Ramos (cell line): ENCODE data around the gene TPRX2.
"Not testable (repeated sequence)": the region's sequence is repeated elsewhere in the genome, so short reads cannot be mapped to it uniquely, and the experiment has no call there.

Experiments
- in situ Hi-C: fragments of 300-500 bp; cut with MboI; formaldehyde crosslinking; loops from one replicate; pipeline ENCODE4 v1.14.3; 2022; ENCODE audit warnings: low sequenced_read_pairs; ENCODE audit not compliant: unreplicated experiment

TPRX2 gene

GRCh38 chr19:47860602-47861297 is 1.7 kb downstream of the TPRX2 start:
- in situ Hi-C loops: no loop called here

DNA sequence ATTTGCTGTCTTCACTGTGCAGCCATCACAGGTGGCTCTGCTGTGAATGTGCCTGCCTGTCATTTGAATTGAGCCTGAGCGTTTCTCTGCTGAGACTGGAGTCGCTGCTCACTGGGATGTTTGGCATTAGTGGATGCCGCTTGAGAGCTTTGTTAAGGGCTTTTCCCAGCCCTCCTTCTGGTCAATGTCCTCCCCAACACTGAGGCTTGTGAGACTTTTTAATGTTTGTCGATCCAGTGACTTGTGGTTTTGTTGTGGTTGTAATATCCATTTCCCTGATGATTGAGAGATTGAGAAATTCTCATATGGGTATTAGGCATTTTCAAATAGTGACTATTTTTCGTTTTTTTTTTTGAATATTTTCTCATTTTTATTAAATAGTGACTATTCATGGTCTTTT is 2.6 kb downstream of the TPRX2 start:
- in situ Hi-C loops: no loop called here

DNA sequence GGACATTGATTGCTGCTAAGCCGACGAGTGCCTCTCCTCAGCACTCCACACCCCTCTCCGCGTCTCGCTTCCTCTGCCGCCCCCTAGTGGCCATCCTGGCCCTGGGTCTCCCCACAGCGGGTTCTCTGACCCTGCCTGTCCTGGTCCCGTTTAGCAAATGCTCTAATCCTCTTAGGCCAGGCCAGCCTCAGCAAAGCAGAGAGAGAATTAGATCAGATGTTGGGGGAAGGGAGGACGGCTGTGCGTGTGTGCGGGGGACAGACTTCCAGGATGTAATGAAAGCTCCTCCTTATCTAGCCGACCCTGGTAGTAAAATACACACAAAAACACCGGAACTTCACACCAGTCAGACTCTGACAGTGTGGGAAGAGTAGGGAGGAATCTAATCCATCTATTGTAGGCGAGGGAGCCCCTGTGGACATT is 4.5 kb downstream of the TPRX2 start:
- in situ Hi-C loops: no loop called here

- in situ Hi-C loops: no loop called here
Observed at GRCh38 chr19:47865166-47865565, 6.1 kb downstream of the TPRX2 start.

DNA sequence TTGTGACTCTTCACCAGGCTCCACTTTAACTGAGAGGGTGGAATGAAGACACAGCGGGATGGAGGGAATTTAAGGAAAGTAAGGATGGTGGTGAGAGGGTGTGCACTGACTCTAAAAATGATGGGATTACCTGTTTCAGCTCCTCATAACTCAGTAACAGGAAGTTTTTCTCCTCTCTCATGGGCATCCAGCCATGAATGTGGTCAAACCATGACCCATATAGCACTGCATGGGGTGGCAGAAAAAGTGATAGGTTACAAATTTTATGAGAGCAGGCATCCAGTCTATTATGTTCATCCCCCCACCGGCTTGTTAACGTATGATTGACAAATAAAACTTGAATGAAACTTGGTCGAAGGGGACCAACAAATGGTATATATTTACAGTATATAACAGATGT is 19.9 kb downstream of the TPRX2 start:
- in situ Hi-C loops: no loop called here

DNA sequence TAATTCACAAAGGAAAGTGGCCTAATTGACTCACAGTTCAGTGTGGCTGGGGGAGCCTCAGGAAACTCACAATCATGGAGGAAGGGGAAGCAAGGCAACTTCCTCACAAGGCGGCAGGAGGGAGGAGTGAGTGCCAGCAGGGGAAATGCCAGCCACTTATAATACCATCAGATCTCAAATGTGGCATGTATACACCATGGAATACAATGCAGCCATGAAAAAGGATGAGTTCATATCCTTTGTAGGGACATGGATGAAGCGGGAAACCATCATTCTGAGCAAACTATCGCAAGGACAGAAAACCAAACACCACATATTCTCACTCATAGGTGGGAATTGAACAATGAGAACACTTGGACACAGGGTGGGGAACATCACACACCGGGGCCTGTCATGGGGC is 20.4 kb downstream of the TPRX2 start:
- in situ Hi-C loops: not testable (repeated sequence)

DNA sequence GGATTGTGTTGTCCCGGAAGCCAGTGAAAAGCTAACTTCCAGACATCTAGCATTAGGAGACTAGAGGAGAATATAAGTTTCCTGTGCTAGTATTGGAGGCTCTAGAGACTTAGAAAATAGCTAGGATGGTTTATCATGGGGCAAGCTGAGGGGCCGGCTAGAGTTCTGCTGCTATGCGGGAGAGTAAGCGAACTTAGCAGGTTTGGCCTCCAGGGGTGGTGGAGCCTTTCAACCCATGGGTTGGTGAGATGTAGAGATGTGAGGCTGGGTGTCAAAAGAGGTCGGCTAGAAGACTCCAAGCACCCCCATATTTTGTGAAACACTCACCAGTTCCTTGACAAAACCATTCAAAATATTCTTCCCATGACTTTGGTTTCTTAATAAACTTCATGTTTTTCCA is 22.7 kb downstream of the TPRX2 start:
- in situ Hi-C loops: no loop called here

DNA sequence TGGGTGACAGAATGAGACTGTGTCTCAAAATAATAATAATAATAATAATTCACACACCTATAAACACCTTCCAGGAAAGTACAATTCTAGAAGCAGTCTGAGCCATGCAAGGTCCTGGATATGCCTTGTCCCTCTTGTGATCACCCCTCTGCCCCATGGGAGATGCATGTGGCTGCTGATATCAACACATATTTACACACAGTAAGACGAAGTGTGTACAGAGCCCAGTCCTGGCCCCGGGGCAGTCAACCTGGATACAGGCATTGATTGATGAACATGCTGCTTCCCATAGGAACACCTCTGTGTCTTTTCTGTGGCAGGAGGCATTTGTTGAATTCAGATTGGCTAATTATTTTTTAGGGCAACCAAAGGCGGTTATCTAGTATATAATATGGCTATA is 23.9 kb downstream of the TPRX2 start:
- in situ Hi-C loops: no loop called here

- in situ Hi-C loops: no loop called here
Observed at GRCh38 chr19:47885067-47885463, 26.0 kb downstream of the TPRX2 start.

- in situ Hi-C loops: no loop called here
Observed at GRCh38 chr19:47886010-47886559, 27.1 kb downstream of the TPRX2 start, which contains the start of gene SULT2A1. SULT2A1 (minus strand) TSS chr19:47886315; CDS start chr19:47886257, 58 bp downstream.

DNA sequence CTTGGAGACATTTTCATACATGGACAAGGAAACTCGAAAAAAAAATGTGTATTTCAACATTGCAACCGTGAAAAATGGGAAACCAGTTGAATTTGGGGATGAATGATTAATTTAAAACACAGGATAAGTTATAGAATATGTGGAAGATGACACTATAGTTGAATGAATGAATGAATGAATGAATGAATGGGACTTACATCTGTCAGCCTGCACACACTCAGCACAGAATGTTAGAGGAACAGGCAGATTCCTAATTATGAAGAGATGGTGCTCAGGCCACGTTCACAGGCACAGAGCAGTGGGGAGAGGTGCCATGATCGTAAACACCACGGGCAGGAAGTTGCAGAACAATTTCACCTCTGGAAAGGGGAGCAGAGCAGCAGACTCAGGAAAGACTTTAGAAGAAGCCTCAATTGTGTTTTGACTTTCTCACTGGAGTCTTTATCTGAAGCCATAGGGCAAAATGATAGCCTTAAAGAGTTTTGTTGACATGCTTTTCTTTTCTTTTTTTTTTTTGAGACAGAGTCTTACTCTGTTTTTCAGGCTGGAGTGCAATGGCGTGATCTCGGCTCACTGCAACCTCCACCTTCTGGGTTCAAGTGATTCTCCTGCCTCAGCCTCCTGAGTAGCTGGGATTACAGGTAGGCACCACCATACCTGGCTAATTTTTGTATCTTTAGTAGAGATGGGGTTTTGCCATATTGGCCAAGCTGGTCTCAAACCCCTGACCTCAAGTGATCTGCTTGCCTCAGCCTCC is 32.0 kb downstream of the TPRX2 start:
- in situ Hi-C loops: no loop called here

DNA sequence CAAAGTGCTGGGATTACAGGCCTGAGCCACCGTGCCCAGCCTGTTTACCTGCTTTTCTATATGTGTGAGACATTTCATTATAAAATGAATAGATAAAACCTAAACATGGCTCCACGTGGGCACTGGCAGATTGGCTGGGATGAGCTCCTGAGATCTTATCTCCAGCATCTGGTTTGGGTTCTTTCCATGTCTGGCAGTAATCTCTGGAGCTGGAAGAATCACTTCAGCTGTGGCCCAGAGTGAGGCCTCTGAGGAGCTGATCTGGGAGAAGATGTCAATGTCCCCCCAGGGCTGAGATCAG is 32.5 kb downstream of the TPRX2 start:
- in situ Hi-C loops: no loop called here

DNA sequence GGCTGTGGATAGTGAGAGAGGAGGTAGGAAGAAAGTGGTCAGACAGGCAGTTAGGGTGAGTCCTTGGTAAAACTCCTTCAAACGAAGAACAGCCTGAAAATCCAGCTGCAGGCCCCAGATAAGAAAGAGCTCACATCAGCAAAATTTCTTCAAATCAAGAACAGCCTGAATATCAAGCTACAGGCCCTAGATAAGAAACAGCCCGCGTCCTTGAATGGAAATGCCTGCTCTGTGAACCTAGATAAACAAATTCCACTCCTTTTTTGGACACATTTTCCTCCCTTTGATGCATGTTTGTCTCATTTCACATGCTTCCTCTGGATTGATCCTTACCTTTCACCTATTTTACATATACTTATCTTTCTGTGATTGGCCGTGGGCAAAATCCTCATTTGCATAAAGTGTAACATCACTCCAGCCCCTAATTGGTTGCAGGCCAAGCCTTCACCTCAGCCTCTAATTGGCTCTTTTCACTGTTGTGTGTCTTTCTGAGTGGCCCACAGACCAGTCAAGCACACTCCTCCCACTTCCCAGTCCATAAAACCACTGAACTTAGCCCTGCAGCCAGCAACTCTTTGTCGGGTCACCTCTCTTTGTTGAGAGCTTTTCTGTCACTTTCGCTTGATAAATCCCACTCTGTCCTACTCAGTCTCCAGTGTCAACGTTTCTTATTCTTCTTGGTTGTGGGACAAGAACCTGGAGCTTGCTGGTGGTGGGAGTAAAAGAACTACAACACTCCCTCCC is 33.1 kb downstream of the TPRX2 start:
- in situ Hi-C loops: no loop called here

DNA sequence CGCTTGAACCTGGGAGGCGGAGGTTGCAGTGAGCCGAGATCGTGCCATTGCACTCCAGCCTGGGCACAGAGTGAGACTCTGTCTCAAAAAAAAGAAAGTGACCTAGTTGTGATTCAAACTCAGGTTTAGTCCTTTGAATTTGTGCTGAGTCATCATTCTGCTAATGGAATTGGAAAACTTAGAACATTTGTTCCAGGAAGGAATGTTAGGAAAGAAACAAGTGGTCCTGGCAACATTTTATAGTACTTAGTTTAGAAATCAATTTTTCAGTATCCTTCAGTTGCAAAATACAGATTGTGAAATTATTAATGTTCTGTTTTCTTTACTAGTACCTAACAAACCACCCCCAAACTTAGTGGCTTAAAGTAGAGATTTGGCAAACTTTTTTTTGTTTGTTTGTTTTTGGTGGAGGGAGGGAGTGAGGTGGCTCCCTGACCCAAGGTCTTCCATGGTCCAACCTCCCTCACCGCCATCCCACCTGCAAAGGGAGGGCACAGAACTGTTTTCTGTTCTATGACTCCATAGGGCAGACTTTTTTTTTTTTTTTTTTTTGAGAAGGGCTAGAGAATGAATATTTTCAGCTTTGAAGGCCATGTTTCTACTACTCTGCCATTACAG is 36.2 kb downstream of the TPRX2 start:
- in situ Hi-C loops: no loop called here

DNA sequence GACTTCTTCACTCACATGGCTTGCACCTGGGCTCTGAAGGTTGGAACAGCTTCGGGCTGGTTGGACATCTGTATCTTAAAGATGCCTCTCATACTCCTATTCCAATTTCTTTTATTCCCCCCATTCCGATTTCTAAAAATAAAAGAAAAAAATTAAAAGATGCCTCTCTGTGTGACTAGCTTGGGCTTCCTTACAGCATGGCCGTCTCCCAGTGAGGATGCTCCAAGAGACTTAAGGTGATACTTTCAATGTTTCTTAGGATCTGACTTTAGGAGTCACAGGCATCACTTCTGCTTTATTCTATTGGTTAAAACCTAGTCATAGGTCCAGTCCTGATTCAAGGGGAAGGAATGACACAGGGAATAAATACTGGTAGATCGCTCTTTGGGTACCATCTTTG is 37.0 kb downstream of the TPRX2 start:
- in situ Hi-C loops: no loop called here

DNA sequence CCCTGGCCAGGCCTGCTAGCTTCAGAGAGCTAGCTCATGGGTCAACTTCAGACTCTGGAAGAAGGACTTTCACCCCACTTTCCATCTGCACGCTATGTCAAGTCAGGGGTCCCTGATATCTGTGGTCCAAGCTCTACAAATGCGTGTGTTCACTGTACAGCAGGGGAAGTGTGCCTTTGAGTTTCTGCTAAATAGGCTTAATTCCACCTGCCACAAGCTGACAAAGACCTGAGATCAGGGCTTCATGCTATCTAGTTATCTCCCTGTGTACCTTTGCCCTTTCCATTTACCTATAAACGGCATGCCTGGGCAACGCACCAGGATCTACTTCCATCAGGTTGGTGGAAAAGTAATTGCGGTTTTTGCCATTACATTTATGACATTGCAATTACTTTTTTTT is 37.7 kb downstream of the TPRX2 start:
- in situ Hi-C loops: no loop called here

- in situ Hi-C loops: no loop called here
Observed at GRCh38 chr19:47897861-47898260, 38.8 kb downstream of the TPRX2 start.

- in situ Hi-C loops: no loop called here
Observed at GRCh38 chr19:47899335-47899734, 40.3 kb downstream of the TPRX2 start.

- in situ Hi-C loops: no loop called here
Observed at GRCh38 chr19:47901370-47901769, 42.3 kb downstream of the TPRX2 start.

DNA sequence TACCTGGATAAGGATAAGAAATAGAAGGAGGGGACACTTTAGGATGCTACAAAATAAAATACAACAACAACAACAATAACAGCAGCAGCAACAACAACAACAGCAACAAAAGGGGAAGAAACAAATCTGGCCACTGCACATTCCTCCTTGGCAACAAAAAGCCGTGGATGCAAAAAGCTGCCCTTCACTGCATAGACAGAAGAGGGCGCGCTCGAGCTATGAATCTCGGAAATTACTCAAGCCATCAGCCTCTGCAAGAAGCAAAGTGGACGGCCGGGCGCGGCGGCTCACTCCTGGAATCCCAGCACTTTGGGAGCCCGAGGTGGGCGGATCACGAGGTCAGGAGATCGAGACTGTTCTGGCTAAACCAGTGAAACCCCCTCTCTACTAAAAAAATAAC is 50.3 kb downstream of the TPRX2 start:
- in situ Hi-C loops: not testable (repeated sequence)

DNA sequence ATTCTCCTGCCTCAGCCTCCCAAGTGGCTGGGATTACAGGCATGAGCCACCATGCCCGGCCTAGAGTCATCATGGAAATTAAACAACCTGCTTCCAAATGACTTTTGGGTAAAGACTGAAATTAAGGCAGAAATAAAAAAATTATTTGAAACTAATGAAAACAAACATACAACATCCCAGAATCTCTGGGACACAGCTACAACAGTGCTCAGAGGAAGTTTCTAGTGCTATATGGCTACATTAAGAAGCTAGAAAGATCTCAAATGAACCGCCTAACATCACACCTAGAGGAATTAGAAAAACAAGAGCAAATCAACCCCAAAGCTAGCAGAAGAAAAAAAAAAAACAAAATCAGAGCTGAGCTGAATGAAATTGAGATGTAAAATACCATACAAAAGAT is 51.2 kb downstream of the TPRX2 start:
- in situ Hi-C loops: not testable (repeated sequence)
